ENCODE results near the gene C21orf58. TPM values are rescaled to one million over a fixed set of nuclear protein-coding genes. Genes with fewer than 3 reads are reported as not detected.
A peak's percentile ranks its signal among the peaks of the same experiment; 100 is the strongest.

C21orf58 gene
- total RNA-seq, 4 donors from 2014 or later: 0.44 to 1.6 (median 0.74) TPM

- peak overlapping the region; percentile 87 to 99 (median 96) for H3K27ac ChIP-seq
- in situ Hi-C loops (cut with MboI; ENCODE audit: low sequenced_read_pairs in 4 of 4) (loop anchor here in 1 of 4 donors (10.0 kb wide), 1 partner anchor 46 kb away; no protein-coding TSS in a partner anchor), intact Hi-C loops (cut with DNase I; ENCODE audit: low total_unique reads) (loop anchor here (2.0 kb wide), 1 partner anchor 46 kb away; no protein-coding TSS in a partner anchor)
- H3K4me3 ChIP-seq: peak overlapping the region; percentile 58 to 77 (median 72)
- TF ChIP-seq POLR2A (IDR thresholded peaks at IDR 0.05) (peak in 1 of 2 donors; percentile 50), CTCF (IDR thresholded peaks at IDR 0.05 in 4 of 5, conservative IDR thresholded peaks at IDR 0.05 in 1 of 5) (no peak)
- peaks cover 3 to 71% of the 10 kb centered on the region in 2 donors for H3K36me3 ChIP-seq
- DNase-seq (peak in 1 of 2 donors; percentile 61), ATAC-seq (no peak)
- H3K4me1 ChIP-seq: peaks cover 27 to 51% of the 10 kb centered on the region in 2 donors
- no peaks in the 10 kb centered on the region for H3K9me3 ChIP-seq
- H3K27me3 ChIP-seq: no peaks in the 10 kb centered on the region
Measured at GRCh38 chr21:46349134-46349760, 25.6 kb upstream of the C21orf58 start.

DNA sequence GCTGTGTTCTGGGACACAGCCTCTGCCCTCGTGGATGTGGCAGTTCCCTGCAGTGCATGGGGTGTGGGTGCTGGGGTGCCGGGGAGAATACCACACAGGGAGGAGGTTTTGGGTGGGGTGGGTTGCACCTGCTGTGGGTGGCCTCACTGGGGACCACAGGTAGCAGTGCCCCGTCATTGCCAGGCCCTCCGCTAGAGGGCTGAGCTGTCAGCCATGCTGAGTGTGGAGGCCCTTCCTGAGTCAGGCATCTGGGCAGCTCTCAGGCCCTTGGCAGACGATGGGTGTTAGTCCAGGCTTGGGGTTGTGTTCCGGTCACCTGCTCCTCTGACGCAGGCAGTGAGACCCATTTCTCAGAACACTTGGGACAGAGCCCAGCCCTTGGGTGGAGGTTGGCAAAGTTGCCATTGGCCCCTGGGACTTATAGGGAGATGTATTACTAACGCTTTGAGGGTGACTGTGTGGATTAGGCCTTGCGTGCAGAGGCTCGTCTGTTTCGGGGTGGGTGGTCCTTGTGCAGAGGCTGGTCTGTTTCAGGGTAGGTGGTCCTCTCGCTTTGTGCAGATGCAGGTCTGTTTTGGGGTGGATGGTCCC is 24.2 kb upstream of the C21orf58 start:
- in situ Hi-C loops (cut with MboI; ENCODE audit: low sequenced_read_pairs in 4 of 4): loop anchor here in 1 of 4 donors (10.0 kb wide), 1 partner anchor 47 kb away; no protein-coding TSS in a partner anchor
- intact Hi-C loops (cut with DNase I; ENCODE audit: low total_unique reads): loop anchor here (1.0 to 2.0 kb wide), 3 partner anchors 27 to 110 kb away; partner anchors contain the start of gene DIP2A
- Histone ChIP-seq H3K4me1 (peaks cover 16 to 47% of the 10 kb centered on the region in 2 donors), H3K4me3 (peak overlapping the region; percentile 58 to 77 (median 72)), H3K27ac (peak overlapping the region; percentile 87 to 99 (median 96)), H3K27me3 (no peaks in the 10 kb centered on the region), H3K9me3 (no peaks in the 10 kb centered on the region), H3K36me3 (peaks cover 0 to 58% of the 10 kb centered on the region in 2 donors)
- TF ChIP-seq CTCF (IDR thresholded peaks at IDR 0.05 in 4 of 5, conservative IDR thresholded peaks at IDR 0.05 in 1 of 5) (peak; percentile 85 to 96 (median 93)), POLR2A (IDR thresholded peaks at IDR 0.05) (peak in 1 of 2 donors; percentile 97)
- DNase-seq (peak; percentile 96 to 100), ATAC-seq (peak; percentile 92 to 93)

GRCh38 chr21:46347203-46347550 is 23.5 kb upstream of the C21orf58 start:
- in situ Hi-C loops (cut with MboI; ENCODE audit: low sequenced_read_pairs in 4 of 4) (loop anchor here in 1 of 4 donors (10.0 kb wide), 1 partner anchor 48 kb away; no protein-coding TSS in a partner anchor), intact Hi-C loops (cut with DNase I; ENCODE audit: low total_unique reads) (no loop called here)
- Histone ChIP-seq H3K27ac (peak overlapping the region; percentile 81 to 99 (median 96)), H3K9me3 (no peaks in the 10 kb centered on the region), H3K4me3 (no peak overlapping the region), H3K36me3 (peaks cover 0 to 51% of the 10 kb centered on the region in 2 donors), H3K4me1 (peaks cover 14 to 40% of the 10 kb centered on the region in 2 donors), H3K27me3 (no peaks in the 10 kb centered on the region)
- TF ChIP-seq CTCF (IDR thresholded peaks at IDR 0.05 in 4 of 5, conservative IDR thresholded peaks at IDR 0.05 in 1 of 5) (no peak), POLR2A (IDR thresholded peaks at IDR 0.05) (no peak)
- no peak for ATAC-seq
- no peak for DNase-seq

GRCh38 chr21:46346296-46347202 is 22.9 kb upstream of the C21orf58 start:
- peaks cover 0 to 44% of the 10 kb centered on the region in 2 donors for H3K36me3 ChIP-seq
- DNase-seq (no peak), ATAC-seq (no peak)
- H3K4me3 ChIP-seq: no peak overlapping the region
- in situ Hi-C loops (cut with MboI; ENCODE audit: low sequenced_read_pairs in 4 of 4) (loop anchor here in 1 of 4 donors (10.0 kb wide), 1 partner anchor 48 kb away; no protein-coding TSS in a partner anchor), intact Hi-C loops (cut with DNase I; ENCODE audit: low total_unique reads) (no loop called here)
- H3K9me3 ChIP-seq: no peaks in the 10 kb centered on the region
- H3K27ac ChIP-seq: peak overlapping the region; percentile 81 to 99 (median 96)
- H3K27me3 ChIP-seq: no peaks in the 10 kb centered on the region
- TF ChIP-seq POLR2A (IDR thresholded peaks at IDR 0.05) (no peak), CTCF (IDR thresholded peaks at IDR 0.05 in 4 of 5, conservative IDR thresholded peaks at IDR 0.05 in 1 of 5) (no peak)
- peaks cover 14 to 37% of the 10 kb centered on the region in 2 donors for H3K4me1 ChIP-seq

Data from gastrocnemius medialis (tissue), 4 donors.